Esophagus squamous epithelium (tissue), 5 donors: Measurements from ENCODE around the gene GID8. TPM values are rescaled to one million over a fixed set of nuclear protein-coding genes. Genes with fewer than 3 reads are reported as not detected.

Source experiments
- DNase-seq: peaks from one replicate; lab custom pipeline; 2025; lab: John Stamatoyannopoulos, UW
- H3K27ac ChIP-seq, 4 donors: fragments of 200-600 bp; sonication (generic); one replicate each; pipeline ENCODE4 v1.5.1; 2016 to 2019; ENCODE audit warnings: mild to moderate bottlenecking in 1 of 4
- H3K27me3 ChIP-seq, 4 donors: fragments of 200-600 bp; sonication (generic); 1 replicate in 3 of 4; 2 replicates in 1 of 4; pipeline versions ENCODE4 v1.5.1 to v1.6.0; 2017 to 2021; ENCODE audit warnings: antibody characterized with exemption in 1 of 4
- H3K36me3 ChIP-seq, 3 donors: fragments of 200-600 bp; sonication (generic); one replicate each; pipeline ENCODE4 v1.5.1; 2016 to 2019
- H3K4me1 ChIP-seq, 3 donors: fragments of 200-600 bp; sonication (generic); one replicate each; pipeline ENCODE4 v1.5.1; 2017 to 2019
- H3K4me3 ChIP-seq, 4 donors: fragments of 200-600 bp; sonication (generic); 1 replicate in 3 of 4; 2 replicates in 1 of 4; pipeline ENCODE4 v1.5.1; 2016 to 2019; ENCODE audit warnings: mild to moderate bottlenecking in 2 of 4, moderate library complexity in 1 of 4
- H3K9me3 ChIP-seq, 3 donors: fragments of 200-600 bp; sonication (generic); one replicate each; pipeline ENCODE4 v1.5.1; 2016 to 2019
- CTCF ChIP-seq, 6 experiments: fragments of 450-650 bp in 4 of 6; fragments of 200-600 bp in 2 of 6; sonication (generic) in 2 of 6; IDR thresholded peaks; one replicate each; pipeline ENCODE4 v1.5.1; 2016 to 2019; ENCODE audit warnings: antibody characterized with exemption in 6 of 6, mild to moderate bottlenecking in 4 of 6, moderate library complexity in 4 of 6
- POLR2A ChIP-seq, 4 donors: fragments of 450-650 bp; IDR thresholded peaks; one replicate each; pipeline ENCODE4 v1.6.1; 2017; ENCODE audit warnings: antibody characterized with exemption in 4 of 4, mild to moderate bottlenecking in 4 of 4, moderate library complexity in 3 of 4
- WGBS, 2 donors: methylation state at CpG; one replicate each; pipeline ENCODE4 v1.1.5; 2018; 5-methylcytosine and 5-hydroxymethylcytosine counted together
- intact Hi-C: fragments of 100-400 bp; cut with DNase I; formaldehyde crosslinking; loops from one replicate; pipeline ENCODE4 v1.15.0; 2022
- total RNA-seq, 4 donors: library from RNA; depleted of rRNA; stranded (reverse); fragments of >200 nt; gene quantifications; one replicate each; pipeline ENCODE4 v1.1.0, GENCODE V29; 2016
- donor health status: DM: yes; HTN: yes; CAD: no.

The GID8 gene
- total RNA-seq, 4 donors from 2014 or later = 41.0 to 51.2 (median 44.1) TPM

GRCh38 chr20:62941792-62942191 is 3.8 kb downstream of the GID8 start:
- no peak for TF ChIP-seq CTCF (IDR thresholded peaks at IDR 0.05)
- TF ChIP-seq POLR2A (IDR thresholded peaks at IDR 0.05) = no peak

GRCh38 chr20:62942456-62942855 is 4.5 kb downstream of the GID8 start:
- intact Hi-C loops = no loop called here
- H3K36me3 ChIP-seq = peaks cover 18 to 72% (median 39%) of the 10 kb centered on the region in 3 donors
- H3K27ac ChIP-seq = no peak overlapping the region
- no peak overlapping the region for H3K4me3 ChIP-seq
- H3K4me1 ChIP-seq = peaks cover 15 to 39% (median 19%) of the 10 kb centered on the region in 3 donors
- no peak for DNase-seq
- no peaks in the 10 kb centered on the region for H3K9me3 ChIP-seq
- no peak for TF ChIP-seq POLR2A (IDR thresholded peaks at IDR 0.05)
- no peak for TF ChIP-seq CTCF (IDR thresholded peaks at IDR 0.05)
- H3K27me3 ChIP-seq = no peaks in the 10 kb centered on the region
- 71 to 86% methylated on average over 2 of the region's 2 CpGs for WGBS, 2 donors

More at GRCh38 chr20:62941792-62942191, 3.8 kb downstream of the GID8 start:
- Histone ChIP-seq H3K27ac (no peak overlapping the region), H3K36me3 (peaks cover 18 to 65% (median 33%) of the 10 kb centered on the region in 3 donors), H3K9me3 (no peaks in the 10 kb centered on the region), H3K4me1 (peaks cover 16 to 43% (median 21%) of the 10 kb centered on the region in 3 donors), H3K4me3 (no peak overlapping the region), H3K27me3 (no peaks in the 10 kb centered on the region)
- DNase-seq = no peak
- 75 to 83% methylated on average over 1 of the region's 1 CpG for WGBS, 2 donors
- intact Hi-C loops = no loop called here

GRCh38 chr20:62943396-62943795 is 5.4 kb downstream of the GID8 start:
- Histone ChIP-seq H3K36me3 (peaks cover 18 to 81% (median 40%) of the 10 kb centered on the region in 3 donors), H3K27ac (no peak overlapping the region), H3K4me1 (peaks cover 15 to 39% (median 19%) of the 10 kb centered on the region in 3 donors), H3K4me3 (no peak overlapping the region), H3K9me3 (no peaks in the 10 kb centered on the region), H3K27me3 (no peaks in the 10 kb centered on the region)
- WGBS, 2 donors = 91 to 94% methylated on average over 3 to 14 of the region's 14 CpGs
- intact Hi-C loops = no loop called here
- no peak for DNase-seq
- no peak for TF ChIP-seq POLR2A (IDR thresholded peaks at IDR 0.05)

GRCh38 chr20:62944184-62944583 is 6.2 kb downstream of the GID8 start:
- Histone ChIP-seq H3K4me3 (no peak overlapping the region), H3K27ac (no peak overlapping the region), H3K4me1 (peaks cover 9 to 32% (median 16%) of the 10 kb centered on the region in 3 donors), H3K9me3 (no peaks in the 10 kb centered on the region), H3K27me3 (no peaks in the 10 kb centered on the region), H3K36me3 (peaks cover 18 to 89% (median 40%) of the 10 kb centered on the region in 3 donors)
- TF ChIP-seq POLR2A (IDR thresholded peaks at IDR 0.05) (no peak), CTCF (IDR thresholded peaks at IDR 0.05) (no peak)
- intact Hi-C loops = no loop called here
- DNase-seq = no peak
- 92 to 94% methylated on average over 8 of the region's 8 CpGs for WGBS, 2 donors

- Histone ChIP-seq H3K4me3 (no peak overlapping the region), H3K36me3 (peaks cover 18 to 95% (median 40%) of the 10 kb centered on the region in 3 donors), H3K27ac (no peak overlapping the region), H3K4me1 (peaks cover 4 to 27% (median 10%) of the 10 kb centered on the region in 3 donors), H3K9me3 (no peaks in the 10 kb centered on the region), H3K27me3 (no peaks in the 10 kb centered on the region)
- DNase-seq = no peak
- TF ChIP-seq CTCF (IDR thresholded peaks at IDR 0.05) (no peak), POLR2A (IDR thresholded peaks at IDR 0.05) (no peak)
- 87 to 88% methylated on average over 10 of the region's 10 CpGs for WGBS, 2 donors
- intact Hi-C loops = no loop called here
Observed at GRCh38 chr20:62944746-62945145, 6.8 kb downstream of the GID8 start.
